HPDE6-E6E7 (cell line): ENCODE measurements around the gene INTS1.

Experiments
- DNase-seq: peaks from one replicate; pipeline ENCODE4 v3.0.0; 2011; ENCODE audit warnings: missing footprints; ENCODE audit errors: extremely low spot score

The INTS1 gene

GRCh38 chr7:1541431-1542162, 37.4 kb upstream of the INTS1 start:
- DNase-seq, result no peak

GRCh38 chr7:1540776-1541271, 36.6 kb upstream of the INTS1 start:
- DNase-seq, result no peak

- DNase-seq, result no peak
Measured at GRCh38 chr7:1539882-1540775, 35.9 kb upstream of the INTS1 start.

GRCh38 chr7:1539181-1539881, 35.1 kb upstream of the INTS1 start:
- no peak for DNase-seq

- DNase-seq, result no peak
Measured at GRCh38 chr7:1538544-1539180, 34.5 kb upstream of the INTS1 start.

GRCh38 chr7:1537535-1538412, 33.6 kb upstream of the INTS1 start:
- no peak for DNase-seq

GRCh38 chr7:1536743-1537534, 32.8 kb upstream of the INTS1 start:
- peak; percentile 83 for DNase-seq

GRCh38 chr7:1536455-1536742, 32.2 kb upstream of the INTS1 start:
- DNase-seq, result no peak

- no peak for DNase-seq
Measured at GRCh38 chr7:1535701-1536454, 31.7 kb upstream of the INTS1 start.

- no peak for DNase-seq
Measured at GRCh38 chr7:1535100-1535458, 30.9 kb upstream of the INTS1 start.

- DNase-seq, result no peak
Measured at GRCh38 chr7:1534330-1535099, 30.3 kb upstream of the INTS1 start.

- DNase-seq, result peak; percentile 80
Measured at GRCh38 chr7:1533547-1534329, 29.5 kb upstream of the INTS1 start.

GRCh38 chr7:1533255-1533546, 29.0 kb upstream of the INTS1 start:
- DNase-seq, result no peak

- peak; percentile 85 for DNase-seq
Measured at GRCh38 chr7:1532456-1533254, 28.5 kb upstream of the INTS1 start.

GRCh38 chr7:1531979-1532455, 27.8 kb upstream of the INTS1 start:
- DNase-seq, result no peak

- DNase-seq, result no peak
Measured at GRCh38 chr7:1531263-1531978, 27.2 kb upstream of the INTS1 start.

- DNase-seq, result no peak
Measured at GRCh38 chr7:1530946-1531262, 26.7 kb upstream of the INTS1 start.
